ENCODE measurements around the gene MGAT4A. TPM values are rescaled to one million over a fixed set of nuclear protein-coding genes. Genes with fewer than 3 reads are reported as not detected.

The MGAT4A gene
- total RNA-seq, 1 donor from 2014 or later = 35.8 TPM

DNA sequence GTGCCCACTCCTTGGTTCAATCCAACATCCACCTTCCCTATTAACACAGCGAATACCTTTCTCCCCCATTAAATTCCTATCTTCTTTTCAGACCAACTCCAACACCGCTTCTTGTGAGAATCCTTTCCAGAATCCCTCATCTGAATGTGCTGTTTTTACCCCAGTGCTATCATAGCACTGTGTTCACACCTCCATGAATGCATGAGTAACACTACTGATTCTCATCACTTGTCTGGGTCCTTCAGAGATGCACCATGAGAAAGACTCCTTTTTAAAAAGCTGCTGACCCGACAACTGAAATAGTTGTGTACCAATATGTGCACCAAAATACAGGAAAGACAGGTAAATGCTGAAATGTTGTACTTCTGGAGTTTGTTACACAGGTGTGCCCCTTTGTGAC is 18.8 kb downstream of the MGAT4A start:
- TF ChIP-seq, protein P1, sequence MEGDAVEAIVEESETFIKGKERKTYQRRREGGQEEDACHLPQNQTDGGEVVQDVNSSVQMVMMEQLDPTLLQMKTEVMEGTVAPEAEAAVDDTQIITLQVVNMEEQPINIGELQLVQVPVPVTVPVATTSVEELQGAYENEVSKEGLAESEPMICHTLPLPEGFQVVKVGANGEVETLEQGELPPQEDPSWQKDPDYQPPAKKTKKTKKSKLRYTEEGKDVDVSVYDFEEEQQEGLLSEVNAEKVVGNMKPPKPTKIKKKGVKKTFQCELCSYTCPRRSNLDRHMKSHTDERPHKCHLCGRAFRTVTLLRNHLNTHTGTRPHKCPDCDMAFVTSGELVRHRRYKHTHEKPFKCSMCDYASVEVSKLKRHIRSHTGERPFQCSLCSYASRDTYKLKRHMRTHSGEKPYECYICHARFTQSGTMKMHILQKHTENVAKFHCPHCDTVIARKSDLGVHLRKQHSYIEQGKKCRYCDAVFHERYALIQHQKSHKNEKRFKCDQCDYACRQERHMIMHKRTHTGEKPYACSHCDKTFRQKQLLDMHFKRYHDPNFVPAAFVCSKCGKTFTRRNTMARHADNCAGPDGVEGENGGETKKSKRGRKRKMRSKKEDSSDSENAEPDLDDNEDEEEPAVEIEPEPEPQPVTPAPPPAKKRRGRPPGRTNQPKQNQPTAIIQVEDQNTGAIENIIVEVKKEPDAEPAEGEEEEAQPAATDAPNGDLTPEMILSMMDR (IDR thresholded peaks at IDR 0.05; ENCODE audit: partially characterized antibody, unreplicated experiment) = no peak
- no peaks in the 10 kb centered on the region for H3K9me3 Mint-ChIP-seq (ENCODE audit: unreplicated experiment)
- H3K4me1 Mint-ChIP-seq (ENCODE audit: low read depth, unreplicated experiment) = peaks cover 9% of the 10 kb centered on the region

DNA sequence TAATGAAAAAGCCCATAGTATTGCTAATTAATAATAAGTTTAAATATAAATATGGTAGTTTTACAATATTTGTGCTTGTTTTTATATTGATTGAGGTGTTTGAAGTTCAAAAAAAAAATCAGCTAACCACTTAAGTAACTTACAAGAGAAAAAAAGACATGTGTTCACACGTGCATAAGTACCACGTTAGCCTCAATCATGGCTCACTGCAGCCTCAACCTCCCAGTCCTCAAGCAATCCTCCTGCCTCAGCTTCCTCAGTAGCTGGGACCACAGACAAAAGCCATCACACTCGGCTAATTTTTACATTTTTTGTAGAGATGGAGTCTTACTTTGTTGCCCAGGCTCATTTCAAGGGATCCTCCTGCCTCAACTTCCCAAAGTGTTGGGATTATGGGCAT is 19.4 kb downstream of the MGAT4A start:
- no peaks in the 10 kb centered on the region for H3K36me3 Mint-ChIP-seq (ENCODE audit: unreplicated experiment)
- no peaks in the 10 kb centered on the region for H3K9me3 Mint-ChIP-seq (ENCODE audit: unreplicated experiment)
- peaks cover 9% of the 10 kb centered on the region for H3K4me1 Mint-ChIP-seq (ENCODE audit: low read depth, unreplicated experiment)
- no peaks in the 10 kb centered on the region for H3K27me3 Mint-ChIP-seq (ENCODE audit: unreplicated experiment)
- no peak for DNase-seq
- no peak overlapping the region for H3K27ac Mint-ChIP-seq (ENCODE audit: unreplicated experiment)
- TF ChIP-seq, protein P1 (IDR thresholded peaks at IDR 0.05; ENCODE audit: partially characterized antibody, unreplicated experiment) = no peak
- no peak overlapping the region for H3K4me3 Mint-ChIP-seq (ENCODE audit: unreplicated experiment)

More for the DNA sequence above, 18.8 kb downstream of the MGAT4A start:
- no peaks in the 10 kb centered on the region for H3K36me3 Mint-ChIP-seq (ENCODE audit: unreplicated experiment)
- no peak overlapping the region for H3K27ac Mint-ChIP-seq (ENCODE audit: unreplicated experiment)
- no peaks in the 10 kb centered on the region for H3K27me3 Mint-ChIP-seq (ENCODE audit: unreplicated experiment)
- H3K4me3 Mint-ChIP-seq (ENCODE audit: unreplicated experiment) = no peak overlapping the region
- DNase-seq = no peak

DNA sequence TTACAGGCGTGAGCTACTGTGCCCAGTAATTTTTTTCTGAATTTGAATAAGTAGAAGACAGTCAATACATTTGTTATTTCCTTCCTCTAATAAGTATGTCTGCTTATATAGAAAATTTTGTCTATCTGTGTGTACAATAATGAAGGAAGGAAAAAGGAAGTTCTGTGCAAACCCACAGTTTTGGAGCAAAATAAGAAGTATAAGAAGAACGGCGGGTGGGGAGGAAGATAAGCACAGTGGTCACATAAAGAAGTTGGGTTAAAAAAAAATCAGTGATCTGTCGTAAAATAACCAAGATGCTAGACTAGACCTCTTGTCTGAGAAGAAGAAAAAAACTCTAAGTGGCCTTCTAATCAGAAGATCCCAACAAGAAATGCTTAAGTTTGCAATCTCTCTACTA is 20.2 kb downstream of the MGAT4A start:
- Mint-ChIP-seq H3K4me1 (ENCODE audit: low read depth, unreplicated experiment) (peaks cover 9% of the 10 kb centered on the region), H3K27me3 (ENCODE audit: unreplicated experiment) (no peaks in the 10 kb centered on the region), H3K4me3 (ENCODE audit: unreplicated experiment) (no peak overlapping the region), H3K9me3 (ENCODE audit: unreplicated experiment) (no peaks in the 10 kb centered on the region), H3K36me3 (ENCODE audit: unreplicated experiment) (no peaks in the 10 kb centered on the region), H3K27ac (ENCODE audit: unreplicated experiment) (no peak overlapping the region)
- TF ChIP-seq, protein P1 (IDR thresholded peaks at IDR 0.05; ENCODE audit: partially characterized antibody, unreplicated experiment) = no peak
- DNase-seq = no peak

DNA sequence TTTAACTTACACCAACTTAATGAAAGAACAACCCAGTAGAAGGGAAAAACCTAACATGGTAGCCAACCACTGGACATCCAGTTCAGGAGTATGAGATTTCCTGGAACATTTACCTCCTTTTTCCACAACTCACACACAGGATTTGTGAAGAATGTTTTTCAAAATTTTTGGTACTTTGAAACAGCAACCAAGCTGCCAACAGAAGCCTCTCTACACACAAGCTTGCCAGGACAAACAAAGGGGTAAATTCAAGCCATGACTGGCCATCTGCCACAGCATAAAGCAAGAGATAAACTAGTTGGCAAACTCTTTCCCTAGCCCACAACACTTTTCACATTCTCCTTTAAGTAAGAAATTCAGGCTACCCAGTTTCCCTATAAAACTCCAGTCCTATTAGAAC is 21.4 kb downstream of the MGAT4A start:
- H3K4me3 Mint-ChIP-seq (ENCODE audit: unreplicated experiment) = no peak overlapping the region
- no peak for DNase-seq
- no peaks in the 10 kb centered on the region for H3K27me3 Mint-ChIP-seq (ENCODE audit: unreplicated experiment)
- H3K27ac Mint-ChIP-seq (ENCODE audit: unreplicated experiment) = no peak overlapping the region
- H3K36me3 Mint-ChIP-seq (ENCODE audit: unreplicated experiment) = no peaks in the 10 kb centered on the region
- TF ChIP-seq, protein P1 (IDR thresholded peaks at IDR 0.05; ENCODE audit: partially characterized antibody, unreplicated experiment) = no peak
- peaks cover 5% of the 10 kb centered on the region for H3K4me1 Mint-ChIP-seq (ENCODE audit: low read depth, unreplicated experiment)
- H3K9me3 Mint-ChIP-seq (ENCODE audit: unreplicated experiment) = no peaks in the 10 kb centered on the region

DNA sequence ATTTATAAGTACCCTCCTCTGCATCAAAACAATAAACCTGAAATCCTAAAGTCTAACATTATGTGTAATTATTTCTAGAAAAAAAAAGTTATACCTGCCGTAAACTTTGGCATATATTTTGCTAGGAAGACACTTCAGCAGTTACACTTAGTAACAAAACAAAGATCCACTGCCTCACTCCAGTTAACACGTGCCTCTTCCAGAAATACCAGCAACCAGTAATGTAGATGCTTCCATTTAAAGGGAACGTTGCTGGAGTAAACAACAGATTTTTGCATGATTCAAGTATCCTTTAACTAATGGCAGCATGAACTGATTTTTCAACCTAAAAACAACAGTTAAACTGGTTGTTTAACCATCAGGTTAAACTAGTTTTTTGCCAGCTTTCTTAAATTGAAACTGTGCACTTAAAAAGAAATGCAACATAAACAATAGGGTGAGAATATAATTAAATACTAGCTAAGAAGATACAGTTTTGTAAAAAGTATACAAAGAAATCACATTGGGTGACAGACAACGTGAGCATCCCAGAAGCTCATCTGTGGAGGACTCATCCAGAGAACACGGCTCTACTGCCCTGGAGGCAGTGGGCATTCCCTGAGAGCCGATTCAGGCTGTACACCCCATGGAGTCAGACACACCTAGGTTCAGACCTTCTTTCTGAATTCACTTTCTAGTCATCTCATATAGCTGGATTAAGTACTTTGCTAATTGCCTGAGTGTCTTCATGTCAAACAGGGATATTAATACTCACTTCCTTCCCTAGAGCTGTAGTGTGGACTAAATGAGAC is 22.3 kb downstream of the MGAT4A start:
- H3K9me3 Mint-ChIP-seq (ENCODE audit: unreplicated experiment) = no peaks in the 10 kb centered on the region
- no peak for DNase-seq
- no peaks in the 10 kb centered on the region for H3K27me3 Mint-ChIP-seq (ENCODE audit: unreplicated experiment)
- H3K4me1 Mint-ChIP-seq (ENCODE audit: low read depth, unreplicated experiment) = peaks cover 5% of the 10 kb centered on the region
- H3K36me3 Mint-ChIP-seq (ENCODE audit: unreplicated experiment) = no peaks in the 10 kb centered on the region
- no peak overlapping the region for H3K27ac Mint-ChIP-seq (ENCODE audit: unreplicated experiment)
- TF ChIP-seq, protein P1 (IDR thresholded peaks at IDR 0.05; ENCODE audit: partially characterized antibody, unreplicated experiment) = no peak
- no peak overlapping the region for H3K4me3 Mint-ChIP-seq (ENCODE audit: unreplicated experiment)

All from glutamatergic neuron (in vitro differentiated cells).